HEK293 (cell line): Measurements from ENCODE around the gene AP1B1.

Experiments used
- CTCF ChIA-PET: fragments of 350-600 bp; formaldehyde crosslinking; extraction: SDS; loops from one replicate; lab custom pipeline; 2021; ENCODE audit warnings: antibody characterized with exemption; lab: Yijun Ruan, JAX
- POLR2A ChIA-PET: fragments of 300-600 bp; formaldehyde crosslinking; extraction: SDS; loops from one replicate; lab custom pipeline; 2020; ENCODE audit warnings: antibody characterized with exemption, inconsistent platforms; lab: Yijun Ruan, JAX
- H3K27ac ChIP-seq: fragments of 200-500 bp; sonication (Bioruptor generic); 2 replicates; pipeline ENCODE4 v1.5.1; 2014; ENCODE audit warnings: low read depth, low read length, control low read depth, inconsistent platforms; ENCODE audit errors: extremely low read depth
- H3K36me3 ChIP-seq, 2 experiments: fragments of 200-500 bp in 1 of 2; sonication (Bioruptor generic) in 1 of 2; 1 replicate in 1 of 2; 2 replicates in 1 of 2; pipeline ENCODE4 v1.5.1; 2014 to 2017; ENCODE audit warnings: inconsistent platforms in 2 of 2, low read length in 2 of 2; ENCODE audit not compliant: control insufficient read depth in 2 of 2, insufficient read depth in 1 of 2
- H3K4me1 ChIP-seq: fragments of 200-500 bp; sonication (Bioruptor generic); 2 replicates; pipeline ENCODE4 v1.5.1; 2014; ENCODE audit warnings: mild to moderate bottlenecking, low read length, inconsistent platforms; ENCODE audit not compliant: control insufficient read depth, insufficient read depth
- H3K4me3 ChIP-seq: 2 replicates; pipeline ENCODE4 v1.5.1; 2011; ENCODE audit warnings: low read depth, mild to moderate bottlenecking, control low read depth, low read length, moderate library complexity
- H3K9me3 ChIP-seq: fragments of 200-500 bp; sonication (Bioruptor generic); 2 replicates; pipeline ENCODE4 v1.5.1; 2014; ENCODE audit warnings: low read depth, low read length, inconsistent platforms; ENCODE audit not compliant: control insufficient read depth, insufficient read depth
- EGR2 ChIP-seq: fragments of 450-650 bp; formaldehyde crosslinking; IDR thresholded peaks from 2 replicates; pipeline ENCODE4 v1.5.1; 2016; ENCODE audit warnings: low read depth, missing biosample characterization, missing genetic modification characterization
- FEZF1 ChIP-seq: fragments of 450-650 bp; formaldehyde crosslinking; IDR thresholded peaks from 2 replicates; pipeline ENCODE4 v1.5.1; 2016; ENCODE audit warnings: missing biosample characterization, missing genetic modification characterization
- GFI1B ChIP-seq: fragments of 450-650 bp; formaldehyde crosslinking; IDR thresholded peaks from 2 replicates; pipeline ENCODE4 v1.5.1; 2016; ENCODE audit warnings: missing biosample characterization, missing genetic modification characterization
- GLIS2 ChIP-seq: fragments of 450-650 bp; formaldehyde crosslinking; IDR thresholded peaks from 2 replicates; pipeline ENCODE4 v1.5.1; 2016; ENCODE audit warnings: missing biosample characterization, missing genetic modification characterization
- KLF16 ChIP-seq: fragments of 450-650 bp; formaldehyde crosslinking; IDR thresholded peaks from 2 replicates; pipeline ENCODE4 v1.5.1; 2017; ENCODE audit warnings: missing biosample characterization, missing genetic modification characterization
- KLF7 ChIP-seq: fragments of 450-650 bp; formaldehyde crosslinking; IDR thresholded peaks from 2 replicates; pipeline ENCODE4 v1.5.1; 2016; ENCODE audit warnings: missing biosample characterization, missing genetic modification characterization, borderline replicate concordance
- MEIS1 ChIP-seq: sonication (generic); formaldehyde crosslinking; IDR thresholded peaks from 2 replicates; pipeline ENCODE4 v1.8.1; 2022; ENCODE audit warnings: missing genetic modification reagents, mild to moderate bottlenecking, borderline replicate concordance
- MZF1 ChIP-seq: fragments of 450-650 bp; formaldehyde crosslinking; IDR thresholded peaks from 2 replicates; pipeline ENCODE4 v1.5.1; 2017; ENCODE audit warnings: missing biosample characterization, missing genetic modification characterization, borderline replicate concordance
- PRDM1 ChIP-seq: fragments of 450-650 bp; formaldehyde crosslinking; IDR thresholded peaks from 2 replicates; pipeline ENCODE4; 2016; ENCODE audit warnings: missing biosample characterization, missing genetic modification characterization
- SETDB1 ChIP-seq: IDR thresholded peaks from one replicate; pipeline ENCODE4 v1.6.1; 2017; ENCODE audit warnings: mild to moderate bottlenecking, low read length, moderate library complexity, mixed read lengths; ENCODE audit not compliant: insufficient read length
- TCF7L2 ChIP-seq: IDR thresholded peaks from 2 replicates; pipeline ENCODE4 v1.6.1; 2011; ENCODE audit warnings: low read depth, mild to moderate bottlenecking, inconsistent platforms, low read length, moderate library complexity, borderline replicate concordance
- WT1 ChIP-seq: fragments of 450-650 bp; formaldehyde crosslinking; IDR thresholded peaks from 2 replicates; pipeline ENCODE4 v1.5.1; 2016; ENCODE audit warnings: missing biosample characterization, missing genetic modification characterization
- ZBTB11 ChIP-seq: fragments of 450-650 bp; formaldehyde crosslinking; conservative IDR thresholded peaks from 2 replicates; pipeline ENCODE4 v1.5.1; 2016; ENCODE audit warnings: low read depth, missing biosample characterization, missing genetic modification characterization
- ZFHX2 ChIP-seq: fragments of 450-650 bp; formaldehyde crosslinking; conservative IDR thresholded peaks from 2 replicates; pipeline ENCODE4 v1.5.1; 2016; ENCODE audit warnings: missing biosample characterization, missing genetic modification characterization
- ZNF146 ChIP-seq: fragments of 450-650 bp; formaldehyde crosslinking; IDR thresholded peaks from 2 replicates; pipeline ENCODE4 v1.5.1; 2016; ENCODE audit warnings: missing biosample characterization, missing genetic modification characterization
- ZNF214 ChIP-seq: fragments of 450-650 bp; formaldehyde crosslinking; IDR thresholded peaks from 2 replicates; pipeline ENCODE4 v1.5.1; 2017; ENCODE audit warnings: missing biosample characterization, mild to moderate bottlenecking, missing genetic modification characterization, borderline replicate concordance
- ZNF248 ChIP-seq: fragments of 450-650 bp; formaldehyde crosslinking; IDR thresholded peaks from 2 replicates; pipeline ENCODE4 v1.5.1; 2017; ENCODE audit warnings: missing biosample characterization, missing genetic modification characterization
- ZNF302 ChIP-seq: fragments of 450-650 bp; formaldehyde crosslinking; IDR thresholded peaks from 2 replicates; pipeline ENCODE4 v1.5.1; 2016; ENCODE audit warnings: missing biosample characterization, missing genetic modification characterization, low read depth
- ZNF416 ChIP-seq: fragments of 450-650 bp; formaldehyde crosslinking; IDR thresholded peaks from 2 replicates; pipeline ENCODE4 v1.5.1; 2016; ENCODE audit warnings: missing biosample characterization, missing genetic modification characterization
- ZNF521 ChIP-seq: fragments of 450-650 bp; formaldehyde crosslinking; IDR thresholded peaks from 2 replicates; pipeline ENCODE4 v1.5.1; 2017; ENCODE audit warnings: missing biosample characterization, mild to moderate bottlenecking, missing genetic modification characterization
- ZNF560 ChIP-seq: fragments of 450-650 bp; formaldehyde crosslinking; IDR thresholded peaks from 2 replicates; pipeline ENCODE4 v1.5.1; 2017; ENCODE audit warnings: missing biosample characterization, missing genetic modification characterization, borderline replicate concordance
- ZNF596 ChIP-seq: fragments of 450-650 bp; IDR thresholded peaks from 2 replicates; pipeline ENCODE4 v1.5.0; 2018; ENCODE audit warnings: missing biosample characterization, mild to moderate bottlenecking, missing genetic modification characterization, moderate library complexity
- ZNF623 ChIP-seq: fragments of 450-650 bp; formaldehyde crosslinking; IDR thresholded peaks from 2 replicates; pipeline ENCODE4 v1.5.1; 2016; ENCODE audit warnings: missing biosample characterization, missing genetic modification characterization
- ZNF664 ChIP-seq: fragments of 450-650 bp; formaldehyde crosslinking; IDR thresholded peaks from 2 replicates; pipeline ENCODE4 v1.5.1; 2016; ENCODE audit warnings: missing biosample characterization, missing genetic modification characterization
- ZNF76 ChIP-seq: fragments of 450-650 bp; formaldehyde crosslinking; IDR thresholded peaks from 2 replicates; pipeline ENCODE4; 2016; ENCODE audit warnings: low read depth, missing biosample characterization, missing genetic modification characterization, borderline replicate concordance
- ZNF776 ChIP-seq: fragments of 450-650 bp; formaldehyde crosslinking; IDR thresholded peaks from 2 replicates; pipeline ENCODE4 v1.5.0; 2017; ENCODE audit warnings: missing biosample characterization, missing genetic modification characterization, borderline replicate concordance
- TF ChIP-seq, protein P1 (sequence below): fragments of 450-650 bp; formaldehyde crosslinking; IDR thresholded peaks from 2 replicates; pipeline ENCODE4 v1.5.1; 2016; ENCODE audit warnings: missing biosample characterization, missing genetic modification characterization

Gene AP1B1

GRCh38 chr22:29329581-29329980 lies 58.8 kb downstream of the AP1B1 start:
- POLR2A ChIA-PET: no interaction called here
- no peaks in the 10 kb centered on the region for H3K4me1 ChIP-seq
- CTCF ChIA-PET: interaction anchor here (0.5 kb wide), 1 partner anchor 14 kb away, joined by 4 read pairs; no protein-coding TSS in a partner anchor
- no peak overlapping the region for H3K4me3 ChIP-seq
- TF ChIP-seq ZNF560 (tag by site-specific recombination): no peak
- TF ChIP-seq, protein P1, sequence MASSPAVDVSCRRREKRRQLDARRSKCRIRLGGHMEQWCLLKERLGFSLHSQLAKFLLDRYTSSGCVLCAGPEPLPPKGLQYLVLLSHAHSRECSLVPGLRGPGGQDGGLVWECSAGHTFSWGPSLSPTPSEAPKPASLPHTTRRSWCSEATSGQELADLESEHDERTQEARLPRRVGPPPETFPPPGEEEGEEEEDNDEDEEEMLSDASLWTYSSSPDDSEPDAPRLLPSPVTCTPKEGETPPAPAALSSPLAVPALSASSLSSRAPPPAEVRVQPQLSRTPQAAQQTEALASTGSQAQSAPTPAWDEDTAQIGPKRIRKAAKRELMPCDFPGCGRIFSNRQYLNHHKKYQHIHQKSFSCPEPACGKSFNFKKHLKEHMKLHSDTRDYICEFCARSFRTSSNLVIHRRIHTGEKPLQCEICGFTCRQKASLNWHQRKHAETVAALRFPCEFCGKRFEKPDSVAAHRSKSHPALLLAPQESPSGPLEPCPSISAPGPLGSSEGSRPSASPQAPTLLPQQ (tag by site-specific recombination): no peak
- TF ChIP-seq GLIS2: 0 out of 2 replicates have a peak, but pooled peaks have one; percentile 12
- peaks cover 0 to 88% of the 10 kb centered on the region in 2 experiments; a peak in 2 of 3 replicates for H3K36me3 ChIP-seq
- H3K9me3 ChIP-seq: no peaks in the 10 kb centered on the region
- H3K27ac ChIP-seq: no peak overlapping the region

GRCh38 chr22:29328566-29329500 lies 59.5 kb downstream of the AP1B1 start:
- POLR2A ChIA-PET: no interaction called here
- no peak for TF ChIP-seq WT1
- TF ChIP-seq SETDB1: no peak
- no peak for TF ChIP-seq ZNF776 (tag by site-specific recombination)
- TF ChIP-seq ZFHX2 (tag by site-specific recombination): peak; percentile 62
- TF ChIP-seq ZNF664 (tag by site-specific recombination): no peak
- TF ChIP-seq ZNF521 (tag by site-specific recombination): no peak
- TF ChIP-seq FEZF1 (tag by site-specific recombination): no peak
- TF ChIP-seq ZNF596 (tag by site-specific recombination): no peak
- no peak for TF ChIP-seq KLF16 (tag by site-specific recombination)
- no peak for TF ChIP-seq ZNF214 (tag by site-specific recombination)
- TF ChIP-seq GFI1B: no peak
- TF ChIP-seq KLF7 (tag by site-specific recombination): no peak
- TF ChIP-seq EGR2: peak; percentile 75
- TF ChIP-seq, all 188 proteins: peak for 2
- CTCF ChIA-PET: interaction anchor here (2.3 kb wide), 1 partner anchor 11 kb away, joined by 7 read pairs; no protein-coding TSS in a partner anchor
- no peak overlapping the region for H3K27ac ChIP-seq
- H3K4me3 ChIP-seq: no peak overlapping the region
- no peaks in the 10 kb centered on the region for H3K9me3 ChIP-seq
- H3K4me1 ChIP-seq: no peaks in the 10 kb centered on the region
- H3K36me3 ChIP-seq: peaks cover 0 to 81% of the 10 kb centered on the region in 2 experiments; a peak in 2 of 3 replicates

DNA sequence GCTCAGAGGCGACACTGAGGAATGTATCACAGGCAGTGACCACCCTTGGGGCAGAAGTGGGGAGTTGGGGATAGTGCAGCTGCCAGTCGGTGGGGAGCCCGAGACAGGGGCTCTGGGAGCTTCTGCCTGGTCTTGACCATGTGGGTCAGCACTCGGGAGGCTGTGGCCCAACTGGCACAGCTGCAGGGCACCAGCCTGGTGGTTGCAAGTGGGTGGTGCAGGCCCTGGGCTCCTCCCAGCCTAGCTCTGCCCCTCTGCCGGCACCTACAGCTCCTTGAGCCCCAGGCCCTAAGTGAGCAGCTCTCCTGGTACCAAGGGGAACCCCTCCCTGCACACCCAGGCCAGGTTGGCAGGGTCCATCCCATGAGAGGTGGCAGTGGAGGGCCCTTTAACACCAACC lies 60.3 kb downstream of the AP1B1 start:
- ChIA-PET POLR2A (interaction anchor here (0.6 kb wide), 1 partner anchor 33 kb away, joined by 3 read pairs; no protein-coding TSS in a partner anchor), CTCF (interaction anchor here (0.8 to 2.3 kb wide), 2 partner anchors 9 to 11 kb away, joined by 3 to 7 read pairs; no protein-coding TSS in a partner anchor)
- Histone ChIP-seq H3K27ac (no peak overlapping the region), H3K9me3 (no peaks in the 10 kb centered on the region), H3K4me1 (no peaks in the 10 kb centered on the region), H3K4me3 (no peak overlapping the region), H3K36me3 (peaks cover 0 to 73% of the 10 kb centered on the region in 2 experiments; a peak in 2 of 3 replicates)
- TF ChIP-seq ZNF146 (tag by site-specific recombination) (no peak), ZFHX2 (tag by site-specific recombination) (no peak), MZF1 (tag by site-specific recombination) (no peak), TCF7L2 (no peak), MEIS1 (CRISPR knock-in tag) (no peak), ZNF302 (tag by site-specific recombination) (no peak), ZNF623 (tag by site-specific recombination) (no peak), PRDM1 (tag by site-specific recombination) (no peak), ZNF416 (tag by site-specific recombination) (no peak), KLF16 (tag by site-specific recombination) (no peak), ZBTB11 (tag by site-specific recombination) (no peak), ZNF76 (tag by site-specific recombination) (no peak), ZNF248 (tag by site-specific recombination) (no peak)
